Neural cell (in vitro differentiated cells): Measurements from ENCODE around the gene SMPD3. TPM values are rescaled to one million over a fixed set of nuclear protein-coding genes. Genes with fewer than 3 reads are reported as not detected.

Source experiments
- H2AFZ ChIP-seq: fragments of 200-600, 300-800 bp; sonication (generic), shearing (Covaris generic); 2 replicates; pipeline ENCODE4 v1.6.0; 2014; ENCODE audit warnings: low read depth, mild to moderate bottlenecking, antibody characterized with exemption, low read length, moderate library complexity
- H3F3A ChIP-seq: fragments of 200-600 bp; shearing (Covaris generic); 2 replicates; pipeline ENCODE4 v1.6.1; 2016; ENCODE audit warnings: mild to moderate bottlenecking, moderate library complexity, mixed read lengths, antibody characterized with exemption, low read length; ENCODE audit not compliant: insufficient read depth, poor library complexity, severe bottlenecking
- H3K27ac ChIP-seq: fragments of 200-600, 300-800 bp; sonication (generic), shearing (Covaris generic); 2 replicates; pipeline ENCODE4 v1.5.1; 2014; ENCODE audit warnings: mild to moderate bottlenecking, low read length, moderate library complexity
- H3K27me3 ChIP-seq: fragments of 300-800, 200-600 bp; sonication (generic), shearing (Covaris generic); 2 replicates; pipeline ENCODE4 v1.6.0; 2014; ENCODE audit warnings: mild to moderate bottlenecking, low read depth, low read length, moderate library complexity; ENCODE audit not compliant: insufficient read depth
- H3K36me3 ChIP-seq: fragments of 300-800, 200-600 bp; sonication (generic), shearing (Covaris generic); 2 replicates; pipeline ENCODE4 v1.5.1; 2014; ENCODE audit warnings: mild to moderate bottlenecking, antibody characterized with exemption, low read length, moderate library complexity; ENCODE audit not compliant: insufficient read depth
- H3K4me2 ChIP-seq: fragments of 300-800, 200-600 bp; sonication (generic), shearing (Covaris generic); 2 replicates; pipeline ENCODE4 v1.6.0; 2014; ENCODE audit warnings: mild to moderate bottlenecking, low read length
- H3K4me3 ChIP-seq: fragments of 300-800, 200-600 bp; sonication (generic), shearing (Covaris generic); 2 replicates; pipeline ENCODE4 v1.5.1; 2014; ENCODE audit warnings: mild to moderate bottlenecking, low read length, moderate library complexity
- H3K79me2 ChIP-seq: fragments of 200-600 bp; shearing (Covaris generic); replicated peaks from 2 replicates; pipeline ENCODE4 v1.6.0; 2014; ENCODE audit warnings: mild to moderate bottlenecking, low read length, moderate library complexity; ENCODE audit not compliant: insufficient read depth
- H3K9ac ChIP-seq: fragments of 300-800, 200-600 bp; sonication (generic), shearing (Covaris generic); 2 replicates; pipeline ENCODE4 v1.6.1; 2016; ENCODE audit warnings: mild to moderate bottlenecking, low read length, mixed read lengths
- H3K9me2 ChIP-seq: fragments of 200-600 bp; shearing (Covaris generic); 2 replicates; pipeline ENCODE4 v1.6.1; 2016; ENCODE audit warnings: mild to moderate bottlenecking, low read length, mixed read lengths; ENCODE audit not compliant: insufficient read depth
- H3K9me3 ChIP-seq: fragments of 200-600, 300-800 bp; sonication (generic), shearing (Covaris generic); 2 replicates; pipeline ENCODE4 v1.6.1; 2016; ENCODE audit warnings: mild to moderate bottlenecking, mixed run types, low read length, moderate library complexity, mixed read lengths
- H4K20me1 ChIP-seq: fragments of 200-600 bp; shearing (Covaris generic); 2 replicates; pipeline ENCODE4 v1.6.1; 2016; ENCODE audit warnings: mild to moderate bottlenecking, mixed run types; ENCODE audit not compliant: insufficient read depth
- CTCF ChIP-seq: fragments of 450-650 bp; IDR thresholded peaks from 2 replicates; pipeline ENCODE4 v1.5.1; 2014; ENCODE audit warnings: antibody characterized with exemption, mild to moderate bottlenecking, moderate library complexity; ENCODE audit not compliant: poor library complexity, severe bottlenecking
- EP300 ChIP-seq: fragments of 450-650 bp; conservative IDR thresholded peaks from 2 replicates; pipeline ENCODE4 v1.6.1; 2014; ENCODE audit warnings: antibody characterized with exemption, mild to moderate bottlenecking, moderate library complexity; ENCODE audit not compliant: poor library complexity, severe bottlenecking
- EZH2 ChIP-seq: fragments of 200-600, 300-800 bp; shearing (Covaris generic), sonication (generic); IDR thresholded peaks from 2 replicates; pipeline ENCODE4 v1.6.1; 2014; ENCODE audit warnings: antibody characterized with exemption, low read length, borderline replicate concordance, mild to moderate bottlenecking; ENCODE audit not compliant: insufficient read depth, poor library complexity, severe bottlenecking
- MXI1 ChIP-seq: fragments of 450-650 bp; conservative IDR thresholded peaks from 2 replicates; pipeline ENCODE4 v1.6.1; 2014; ENCODE audit warnings: antibody characterized with exemption, mild to moderate bottlenecking; ENCODE audit not compliant: poor library complexity, severe bottlenecking
- POLR2AphosphoS5 ChIP-seq: IDR thresholded peaks from 2 replicates; pipeline ENCODE4 v1.6.1; 2012
- RAD21 ChIP-seq: fragments of 450-650 bp; conservative IDR thresholded peaks from 2 replicates; pipeline ENCODE4 v1.6.1; 2014; ENCODE audit warnings: antibody characterized with exemption, mild to moderate bottlenecking, moderate library complexity
- SMC3 ChIP-seq: fragments of 450-650 bp; conservative IDR thresholded peaks from 2 replicates; pipeline ENCODE4 v1.6.1; 2014; ENCODE audit warnings: antibody characterized with exemption, mild to moderate bottlenecking, moderate library complexity; ENCODE audit not compliant: poor library complexity
- TAF1 ChIP-seq: IDR thresholded peaks from 2 replicates; pipeline ENCODE4 v1.6.1; 2012; ENCODE audit warnings: low read depth
- polyA plus RNA-seq: library from polyadenylated mRNA; depleted of rRNA; stranded (reverse); fragments of >200 nt; gene quantifications from 2 replicates; pipeline ENCODE4 v1.2.3, GENCODE V29; 2014
- TF ChIP-seq, protein P1 (sequence below): IDR thresholded peaks from 2 replicates; pipeline ENCODE4 v1.6.1; 2012; ENCODE audit warnings: borderline replicate concordance

The SMPD3 gene
- polyA plus RNA-seq, 1 donor from 2014 or later, result 42.7 TPM

DNA sequence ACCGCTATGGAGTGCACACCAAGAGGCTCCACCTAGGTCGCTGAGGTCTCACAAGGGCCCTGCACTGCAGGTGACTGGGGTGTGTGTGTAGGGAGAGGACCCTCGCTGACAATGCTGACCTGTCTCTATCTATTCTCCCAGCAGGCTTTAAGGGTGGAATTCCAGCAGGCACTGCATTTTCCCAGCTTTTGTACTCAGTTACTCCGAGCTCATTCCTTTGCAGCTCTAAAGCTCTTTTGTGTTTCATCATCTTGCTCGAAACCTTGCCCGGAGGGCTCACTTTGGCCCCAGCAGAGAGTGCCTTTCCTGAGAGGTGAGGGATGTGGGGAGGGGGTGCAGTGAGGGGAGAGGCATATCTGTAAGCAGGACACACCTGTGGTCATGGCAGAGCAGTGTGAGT lies 39.3 kb downstream of the SMPD3 start:
- no peaks in the 10 kb centered on the region for H3K36me3 ChIP-seq
- TF ChIP-seq CTCF, result no peak
- TF ChIP-seq, protein P1, sequence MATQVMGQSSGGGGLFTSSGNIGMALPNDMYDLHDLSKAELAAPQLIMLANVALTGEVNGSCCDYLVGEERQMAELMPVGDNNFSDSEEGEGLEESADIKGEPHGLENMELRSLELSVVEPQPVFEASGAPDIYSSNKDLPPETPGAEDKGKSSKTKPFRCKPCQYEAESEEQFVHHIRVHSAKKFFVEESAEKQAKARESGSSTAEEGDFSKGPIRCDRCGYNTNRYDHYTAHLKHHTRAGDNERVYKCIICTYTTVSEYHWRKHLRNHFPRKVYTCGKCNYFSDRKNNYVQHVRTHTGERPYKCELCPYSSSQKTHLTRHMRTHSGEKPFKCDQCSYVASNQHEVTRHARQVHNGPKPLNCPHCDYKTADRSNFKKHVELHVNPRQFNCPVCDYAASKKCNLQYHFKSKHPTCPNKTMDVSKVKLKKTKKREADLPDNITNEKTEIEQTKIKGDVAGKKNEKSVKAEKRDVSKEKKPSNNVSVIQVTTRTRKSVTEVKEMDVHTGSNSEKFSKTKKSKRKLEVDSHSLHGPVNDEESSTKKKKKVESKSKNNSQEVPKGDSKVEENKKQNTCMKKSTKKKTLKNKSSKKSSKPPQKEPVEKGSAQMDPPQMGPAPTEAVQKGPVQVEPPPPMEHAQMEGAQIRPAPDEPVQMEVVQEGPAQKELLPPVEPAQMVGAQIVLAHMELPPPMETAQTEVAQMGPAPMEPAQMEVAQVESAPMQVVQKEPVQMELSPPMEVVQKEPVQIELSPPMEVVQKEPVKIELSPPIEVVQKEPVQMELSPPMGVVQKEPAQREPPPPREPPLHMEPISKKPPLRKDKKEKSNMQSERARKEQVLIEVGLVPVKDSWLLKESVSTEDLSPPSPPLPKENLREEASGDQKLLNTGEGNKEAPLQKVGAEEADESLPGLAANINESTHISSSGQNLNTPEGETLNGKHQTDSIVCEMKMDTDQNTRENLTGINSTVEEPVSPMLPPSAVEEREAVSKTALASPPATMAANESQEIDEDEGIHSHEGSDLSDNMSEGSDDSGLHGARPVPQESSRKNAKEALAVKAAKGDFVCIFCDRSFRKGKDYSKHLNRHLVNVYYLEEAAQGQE, result no peak
- TF ChIP-seq RAD21, result no peak
- TF ChIP-seq EP300, result no peak
- TF ChIP-seq EZH2, result no peak
- TF ChIP-seq POLR2AphosphoS5, result no peak
- TF ChIP-seq TAF1, result no peak
- TF ChIP-seq MXI1, result no peak
- H3K9me2 ChIP-seq, result no peaks in the 10 kb centered on the region
- H3F3A ChIP-seq, result no peaks in the 10 kb centered on the region
- no peak overlapping the region for H3K4me2 ChIP-seq
- no peaks in the 10 kb centered on the region for H4K20me1 ChIP-seq
- H2AFZ ChIP-seq, result no peak overlapping the region
- H3K27ac ChIP-seq, result no peak overlapping the region
- no peak overlapping the region for H3K9ac ChIP-seq
- no peaks in the 10 kb centered on the region for H3K9me3 ChIP-seq
- H3K79me2 ChIP-seq, result no peaks in the 10 kb centered on the region
- H3K4me3 ChIP-seq, result no peak overlapping the region
- no peaks in the 10 kb centered on the region for H3K27me3 ChIP-seq

DNA sequence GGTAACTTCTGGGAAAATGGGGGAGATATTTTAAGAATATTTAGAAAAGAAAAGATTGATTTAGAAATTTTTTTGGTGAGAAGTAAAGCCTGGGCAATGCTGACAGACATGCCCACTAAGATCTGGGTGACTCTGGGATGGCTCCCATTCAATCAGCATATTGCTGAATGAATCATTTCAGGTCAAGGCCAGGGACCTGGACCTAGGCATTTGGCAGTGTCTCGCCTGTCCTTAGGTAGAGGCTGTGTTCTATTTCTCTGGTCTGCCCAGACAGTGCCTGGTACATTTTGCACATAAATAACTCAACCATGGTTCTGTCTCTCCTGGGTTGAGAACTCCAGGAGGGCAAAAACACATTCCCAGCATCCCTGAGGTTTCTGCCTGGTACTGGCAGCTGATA lies 39.9 kb downstream of the SMPD3 start:
- no peak for TF ChIP-seq EZH2
- TF ChIP-seq SMC3, result no peak
- no peak for TF ChIP-seq POLR2AphosphoS5
- TF ChIP-seq MXI1, result no peak
- TF ChIP-seq TAF1, result no peak
- no peak for TF ChIP-seq CTCF
- TF ChIP-seq, protein P1, result no peak
- TF ChIP-seq EP300, result no peak
- no peak for TF ChIP-seq RAD21
- Histone ChIP-seq H3K27ac (no peak overlapping the region), H3K27me3 (no peaks in the 10 kb centered on the region), H3K36me3 (no peaks in the 10 kb centered on the region), H3K9me2 (no peaks in the 10 kb centered on the region), H4K20me1 (no peaks in the 10 kb centered on the region), H3F3A (no peaks in the 10 kb centered on the region), H3K4me2 (no peak overlapping the region), H3K79me2 (no peaks in the 10 kb centered on the region), H3K4me3 (no peak overlapping the region), H2AFZ (no peak overlapping the region), H3K9me3 (no peaks in the 10 kb centered on the region), H3K9ac (no peak overlapping the region)
